ENCODE data around the gene TVP23B.
"Not testable (repeated sequence)": the region's sequence is repeated elsewhere in the genome, so short reads cannot be mapped to it uniquely, and the experiment has no call there.

TVP23B gene

DNA sequence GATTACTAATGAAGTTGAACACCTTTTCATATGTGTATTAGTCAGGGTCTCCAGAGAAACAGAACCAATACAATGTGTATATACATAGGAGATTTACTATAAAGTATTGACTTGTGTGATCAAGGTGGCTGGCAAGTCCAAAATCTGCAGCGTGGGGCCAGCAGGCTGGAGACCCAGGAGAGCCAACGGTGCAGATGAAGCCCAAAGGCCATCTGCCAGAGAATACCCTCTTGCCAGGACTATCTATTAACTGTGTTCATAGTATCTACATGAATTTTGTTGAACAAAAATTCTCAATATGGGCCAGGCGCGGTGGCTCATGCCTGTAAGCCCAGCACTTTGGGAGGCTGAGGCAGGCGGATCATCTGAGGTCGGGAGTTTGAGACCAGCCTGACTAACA, 20.8 kb upstream of the TVP23B start:
- not testable (repeated sequence) for H3K4me1 Mint-ChIP-seq; H3K27ac Mint-ChIP-seq; H3K9me3 Mint-ChIP-seq; H3K4me3 Mint-ChIP-seq; H3K36me3 Mint-ChIP-seq (ENCODE audit: low read depth); H3K27me3 Mint-ChIP-seq (ENCODE audit: low read depth)

DNA sequence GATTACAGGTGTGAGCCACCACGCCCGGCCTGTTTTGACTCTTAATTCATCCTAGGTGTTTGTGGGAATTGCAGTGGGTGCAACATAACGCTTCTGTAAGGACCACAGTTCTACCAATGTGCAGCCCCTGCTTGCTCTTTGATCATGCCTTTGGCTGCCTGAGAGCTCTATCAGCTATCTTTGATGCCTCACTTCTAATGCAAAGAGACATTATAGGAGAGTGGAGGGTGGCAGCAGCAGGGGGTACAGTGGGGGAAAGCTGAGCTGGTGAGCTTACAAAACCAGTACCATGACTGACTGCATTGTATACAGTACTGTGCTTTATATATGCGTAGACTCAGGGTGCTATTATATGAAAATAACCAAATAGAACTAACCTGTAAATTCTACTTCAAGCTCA, 10.4 kb upstream of the TVP23B start:
- not testable (repeated sequence) for H3K36me3 Mint-ChIP-seq (ENCODE audit: low read depth); H3K27me3 Mint-ChIP-seq (ENCODE audit: low read depth); H3K9me3 Mint-ChIP-seq; H3K4me3 Mint-ChIP-seq
- peak overlapping the region; percentile 96 to 99 (median 96) for H3K27ac Mint-ChIP-seq
- H3K4me1 Mint-ChIP-seq, result peaks cover 24% of the 10 kb centered on the region

DNA sequence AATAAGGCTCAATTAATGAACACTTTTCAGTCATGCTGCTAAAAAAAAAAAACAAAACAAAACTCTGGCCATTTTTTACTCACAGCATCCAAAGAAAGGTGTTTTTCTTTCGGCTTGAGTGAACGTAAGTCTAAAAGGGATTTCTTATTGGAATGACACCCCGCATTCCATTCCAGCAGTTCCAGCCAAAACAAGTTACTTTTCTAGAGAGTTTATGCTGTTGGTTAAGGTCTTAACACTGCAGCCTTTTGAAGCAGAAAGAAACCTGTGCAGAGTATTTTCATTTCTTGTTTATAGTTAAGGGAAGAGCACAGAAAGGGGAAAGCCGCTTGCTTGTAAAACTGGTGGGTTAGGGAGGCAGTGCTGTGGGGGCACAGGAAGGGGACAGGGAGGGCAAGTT, 9.9 kb upstream of the TVP23B start:
- Mint-ChIP-seq H3K4me1 (peaks cover 24% of the 10 kb centered on the region), H3K27ac (peak overlapping the region; percentile 96 to 99 (median 96)), H3K4me3 (peak overlapping the region; percentile 5 to 8 (median 8))
- H3K36me3 Mint-ChIP-seq (ENCODE audit: low read depth); H3K9me3 Mint-ChIP-seq; H3K27me3 Mint-ChIP-seq (ENCODE audit: low read depth): not testable (repeated sequence)

DNA sequence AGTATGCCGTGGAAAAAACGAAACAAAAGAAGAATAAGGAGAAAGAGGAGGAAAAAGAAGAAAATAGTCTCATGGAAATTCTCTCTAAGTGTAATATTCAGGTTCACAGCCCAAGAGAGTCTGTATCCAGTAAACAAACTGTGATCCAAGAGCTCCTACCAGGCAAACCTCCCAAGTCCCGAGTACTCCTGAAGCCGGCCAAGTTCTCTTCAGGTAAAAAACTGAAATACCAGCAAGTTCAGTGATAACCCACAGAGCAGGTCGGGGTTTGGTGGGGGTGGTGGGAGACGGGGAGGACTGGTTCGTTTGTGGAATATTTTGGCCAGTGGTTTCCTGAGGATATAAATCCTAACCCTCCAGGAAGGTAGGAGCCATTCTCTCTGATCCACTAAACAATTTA, 8.5 kb upstream of the TVP23B start:
- Mint-ChIP-seq H3K4me1 (peaks cover 24% of the 10 kb centered on the region), H3K9me3 (no peaks in the 10 kb centered on the region), H3K27ac (peak overlapping the region; percentile 88 to 99 (median 93)), H3K27me3 (ENCODE audit: low read depth) (no peaks in the 10 kb centered on the region), H3K4me3 (no peak overlapping the region), H3K36me3 (ENCODE audit: low read depth) (no peaks in the 10 kb centered on the region)
- TF ChIP-seq, protein P1, sequence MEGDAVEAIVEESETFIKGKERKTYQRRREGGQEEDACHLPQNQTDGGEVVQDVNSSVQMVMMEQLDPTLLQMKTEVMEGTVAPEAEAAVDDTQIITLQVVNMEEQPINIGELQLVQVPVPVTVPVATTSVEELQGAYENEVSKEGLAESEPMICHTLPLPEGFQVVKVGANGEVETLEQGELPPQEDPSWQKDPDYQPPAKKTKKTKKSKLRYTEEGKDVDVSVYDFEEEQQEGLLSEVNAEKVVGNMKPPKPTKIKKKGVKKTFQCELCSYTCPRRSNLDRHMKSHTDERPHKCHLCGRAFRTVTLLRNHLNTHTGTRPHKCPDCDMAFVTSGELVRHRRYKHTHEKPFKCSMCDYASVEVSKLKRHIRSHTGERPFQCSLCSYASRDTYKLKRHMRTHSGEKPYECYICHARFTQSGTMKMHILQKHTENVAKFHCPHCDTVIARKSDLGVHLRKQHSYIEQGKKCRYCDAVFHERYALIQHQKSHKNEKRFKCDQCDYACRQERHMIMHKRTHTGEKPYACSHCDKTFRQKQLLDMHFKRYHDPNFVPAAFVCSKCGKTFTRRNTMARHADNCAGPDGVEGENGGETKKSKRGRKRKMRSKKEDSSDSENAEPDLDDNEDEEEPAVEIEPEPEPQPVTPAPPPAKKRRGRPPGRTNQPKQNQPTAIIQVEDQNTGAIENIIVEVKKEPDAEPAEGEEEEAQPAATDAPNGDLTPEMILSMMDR (IDR thresholded peaks at IDR 0.05; ENCODE audit: unreplicated experiment in 3 of 3), result no peak

DNA sequence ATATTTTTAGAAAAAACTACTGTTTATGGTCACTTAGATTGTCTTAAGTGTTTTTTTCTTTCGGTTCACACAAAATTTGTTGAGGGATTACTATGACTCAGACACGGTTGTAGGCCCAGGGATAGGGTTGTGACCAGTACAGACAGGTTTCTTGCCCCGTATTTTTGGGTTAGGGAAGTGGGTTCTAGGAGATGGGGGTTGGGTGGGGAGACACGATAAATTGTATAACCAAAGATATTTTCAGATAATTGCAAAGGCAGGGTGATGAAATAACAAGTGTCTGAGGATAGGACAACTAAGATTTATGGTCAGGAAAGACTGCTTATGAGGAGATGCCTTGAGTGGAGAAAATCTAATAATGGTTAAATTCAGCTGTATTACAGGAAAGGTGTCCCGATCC, 822 bp downstream of the TVP23B start:
- Mint-ChIP-seq H3K4me1 (peaks cover 20% of the 10 kb centered on the region), H3K36me3 (ENCODE audit: low read depth) (peaks cover 22% of the 10 kb centered on the region), H3K4me3 (peak overlapping the region; percentile 73 to 81 (median 79))
- not testable (repeated sequence) for H3K27me3 Mint-ChIP-seq (ENCODE audit: low read depth); H3K27ac Mint-ChIP-seq; H3K9me3 Mint-ChIP-seq

DNA sequence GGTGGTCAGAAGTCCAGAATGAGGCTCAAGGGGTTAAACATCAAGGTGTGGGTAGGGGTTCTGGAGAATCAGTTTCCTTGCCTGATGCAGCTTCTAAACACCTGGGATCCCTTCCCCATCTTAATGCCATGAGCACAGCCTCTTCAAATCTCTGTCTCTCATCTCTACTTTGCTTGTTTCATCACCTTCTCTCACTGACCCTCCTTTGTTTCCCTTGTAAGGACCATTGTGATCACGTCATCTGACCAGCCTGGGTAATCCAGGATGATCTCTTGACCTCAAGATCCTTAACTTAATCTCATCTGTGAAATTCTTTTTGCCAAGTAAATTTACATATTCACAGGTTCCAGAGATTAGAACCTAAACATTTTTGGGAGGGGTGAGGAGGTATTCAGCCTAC, 5.0 kb downstream of the TVP23B start:
- not testable (repeated sequence) for H3K27me3 Mint-ChIP-seq (ENCODE audit: low read depth); H3K9me3 Mint-ChIP-seq; H3K27ac Mint-ChIP-seq
- Mint-ChIP-seq H3K36me3 (ENCODE audit: low read depth) (peaks cover 31% of the 10 kb centered on the region), H3K4me1 (peaks cover 16% of the 10 kb centered on the region), H3K4me3 (peak overlapping the region in 2 of 3 experiments; percentile 26 to 50)

DNA sequence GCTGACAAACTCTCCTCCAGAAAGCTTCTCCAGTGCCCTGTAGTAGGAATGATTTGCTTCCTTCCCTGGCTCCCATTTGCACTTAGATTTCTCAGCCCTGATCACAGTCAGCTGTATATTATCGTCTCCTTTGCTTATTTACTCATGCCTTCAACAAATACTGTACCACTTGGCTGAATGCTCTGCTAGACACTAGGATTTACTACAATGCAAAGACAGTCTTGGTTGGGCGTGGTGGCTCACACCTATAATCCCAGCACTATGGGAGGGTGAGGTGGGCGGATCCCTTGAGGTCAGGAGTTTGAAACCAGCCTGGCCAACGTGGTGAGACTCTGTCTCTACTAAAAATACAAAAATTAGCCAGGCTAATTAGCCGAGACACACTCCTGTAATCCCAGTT, 5.9 kb downstream of the TVP23B start:
- H3K9me3 Mint-ChIP-seq; H3K27ac Mint-ChIP-seq; H3K4me3 Mint-ChIP-seq; H3K27me3 Mint-ChIP-seq (ENCODE audit: low read depth): not testable (repeated sequence)
- Mint-ChIP-seq H3K4me1 (peaks cover 16% of the 10 kb centered on the region), H3K36me3 (ENCODE audit: low read depth) (peaks cover 31% of the 10 kb centered on the region)

DNA sequence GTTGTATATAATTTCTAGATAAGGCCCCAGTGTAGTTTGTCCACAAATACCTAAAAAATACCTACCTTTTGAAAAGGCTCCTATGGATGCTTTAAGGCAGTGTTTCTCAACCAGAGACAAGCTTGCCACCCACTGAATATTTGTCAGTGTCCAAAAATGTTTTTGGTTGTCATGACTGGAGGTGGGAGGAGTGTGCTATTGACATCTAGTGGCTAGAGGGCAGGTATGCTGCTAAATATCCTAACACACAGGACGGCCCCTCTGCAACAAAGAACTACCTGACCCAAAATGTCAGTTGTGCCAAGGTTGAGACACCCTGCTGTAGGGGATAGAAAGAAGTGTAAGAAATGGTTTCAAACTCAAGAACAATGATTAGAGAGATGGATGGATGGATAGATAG, 10.4 kb downstream of the TVP23B start:
- not testable (repeated sequence) for H3K4me3 Mint-ChIP-seq; H3K27ac Mint-ChIP-seq; H3K4me1 Mint-ChIP-seq; H3K9me3 Mint-ChIP-seq; H3K27me3 Mint-ChIP-seq (ENCODE audit: low read depth)
- H3K36me3 Mint-ChIP-seq (ENCODE audit: low read depth), result peaks cover 16% of the 10 kb centered on the region

DNA sequence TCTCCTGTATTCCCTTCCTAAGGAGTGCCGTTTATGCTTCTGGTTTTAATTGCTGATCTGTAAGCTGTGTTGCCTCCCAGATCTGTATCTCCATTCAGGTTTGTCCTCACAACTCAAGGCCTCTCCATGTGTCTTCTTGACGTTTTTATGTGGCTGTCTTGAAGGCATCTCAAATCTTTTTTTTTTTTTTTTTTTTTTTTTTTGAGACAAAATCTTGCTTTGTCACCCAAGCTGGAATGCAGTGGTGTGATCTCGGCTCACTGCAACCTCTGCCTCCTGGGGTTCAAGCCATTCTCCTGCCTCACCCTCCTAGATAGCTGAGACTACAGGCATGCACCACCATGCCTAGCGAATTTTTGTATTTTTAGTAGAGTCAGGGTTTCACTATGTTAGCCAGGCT, 13.9 kb downstream of the TVP23B start:
- not testable (repeated sequence) for H3K27me3 Mint-ChIP-seq (ENCODE audit: low read depth); H3K4me3 Mint-ChIP-seq; H3K4me1 Mint-ChIP-seq; H3K27ac Mint-ChIP-seq; H3K9me3 Mint-ChIP-seq
- peaks cover 21% of the 10 kb centered on the region for H3K36me3 Mint-ChIP-seq (ENCODE audit: low read depth)

DNA sequence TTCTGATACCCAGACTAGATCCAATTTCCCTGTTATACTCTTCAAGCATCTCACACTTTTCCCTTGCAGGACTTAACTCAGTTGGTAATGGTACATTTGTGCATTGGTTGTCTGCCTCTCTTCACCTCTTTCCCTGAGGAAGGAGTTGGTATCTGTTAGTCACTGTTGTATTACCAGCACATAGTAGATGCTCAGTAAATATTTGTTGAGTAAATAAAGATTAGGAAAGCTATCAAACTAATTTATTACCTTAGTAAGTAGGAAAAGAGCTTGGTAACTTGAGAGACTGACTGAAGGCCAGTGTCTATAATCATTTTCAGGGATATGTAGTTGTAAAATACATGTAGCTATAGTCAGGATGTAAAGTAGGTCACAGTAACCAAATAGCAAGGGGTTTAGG, 15.9 kb downstream of the TVP23B start:
- H3K9me3 Mint-ChIP-seq; H3K27ac Mint-ChIP-seq; H3K27me3 Mint-ChIP-seq (ENCODE audit: low read depth); H3K4me1 Mint-ChIP-seq; H3K4me3 Mint-ChIP-seq: not testable (repeated sequence)
- H3K36me3 Mint-ChIP-seq (ENCODE audit: low read depth), result peaks cover 27% of the 10 kb centered on the region

DNA sequence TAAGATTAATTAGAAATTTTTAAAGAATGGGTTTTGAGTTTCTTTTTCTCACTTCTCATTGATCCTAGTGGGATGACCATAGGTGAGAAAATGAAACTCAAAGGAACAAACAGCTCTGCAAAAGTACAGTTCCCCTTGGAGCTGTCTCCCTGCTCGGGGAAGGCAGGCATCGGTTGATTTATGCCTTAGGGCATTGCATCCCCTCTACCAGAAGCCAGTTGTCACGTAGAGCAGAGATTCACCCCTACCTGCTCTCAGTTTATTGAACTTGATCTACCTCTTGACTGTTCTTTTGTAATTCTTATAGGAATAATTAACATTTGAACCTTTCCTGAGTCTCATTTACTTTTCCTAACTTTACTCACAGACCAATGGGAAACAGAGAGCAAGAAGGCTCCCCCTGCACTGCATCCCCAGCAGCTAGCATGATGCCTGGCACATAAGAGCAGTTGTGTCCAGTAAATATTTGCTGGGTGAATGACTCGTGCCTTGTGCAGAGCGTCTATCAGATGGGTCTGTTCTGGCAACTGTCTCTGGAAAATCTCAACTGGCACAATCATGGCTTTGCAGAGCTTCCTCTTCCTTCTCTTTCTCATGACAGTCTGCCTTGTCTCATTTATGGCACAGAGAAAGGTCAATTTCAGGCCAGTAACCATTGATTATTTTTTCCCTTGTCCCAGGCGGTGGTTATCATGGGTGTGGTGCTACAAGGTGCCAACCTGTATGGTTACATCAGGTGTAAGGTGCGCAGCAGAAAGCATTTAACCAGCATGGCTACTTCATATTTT, 22.7 kb downstream of the TVP23B start:
- not testable (repeated sequence) for H3K4me3 Mint-ChIP-seq; H3K27me3 Mint-ChIP-seq (ENCODE audit: low read depth); H3K27ac Mint-ChIP-seq; H3K9me3 Mint-ChIP-seq; H3K4me1 Mint-ChIP-seq
- H3K36me3 Mint-ChIP-seq (ENCODE audit: low read depth), result peaks cover 34% of the 10 kb centered on the region

DNA sequence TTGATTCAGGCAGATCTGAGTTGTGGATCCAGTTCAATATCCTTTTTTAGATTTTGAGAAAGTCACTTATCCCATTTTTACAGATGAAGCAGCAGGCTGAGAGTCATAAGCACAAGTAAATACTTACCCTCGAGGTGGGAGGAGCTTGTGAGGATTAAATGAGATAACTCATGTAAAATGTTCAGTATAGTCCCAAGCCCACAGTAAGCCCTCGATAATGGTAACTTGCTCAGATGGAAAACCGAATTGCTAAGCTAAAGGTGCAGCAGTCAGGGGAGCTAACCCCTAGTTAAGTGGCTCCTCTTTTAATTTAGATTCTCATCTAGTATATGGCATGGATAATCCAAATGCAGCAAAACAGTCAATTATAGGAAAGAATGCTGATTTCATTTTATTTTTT, 34.9 kb downstream of the TVP23B start:
- H3K36me3 Mint-ChIP-seq (ENCODE audit: low read depth); H3K27me3 Mint-ChIP-seq (ENCODE audit: low read depth); H3K4me3 Mint-ChIP-seq; H3K9me3 Mint-ChIP-seq; H3K4me1 Mint-ChIP-seq: not testable (repeated sequence)
- H3K27ac Mint-ChIP-seq, result peak overlapping the region in 1 of 3 experiments; percentile 71

All from nephron (organoid).